ENCODE measurements around the gene PRKCA. TPM values are rescaled to one million over a fixed set of nuclear protein-coding genes. Genes with fewer than 3 reads are reported as not detected.

The PRKCA gene
- total RNA-seq, 3 donors from 2014 or later (not counting 1 experiment from before 2014, with no cell fraction given) = 19.6 to 29.0 (median 20.4) TPM

DNA sequence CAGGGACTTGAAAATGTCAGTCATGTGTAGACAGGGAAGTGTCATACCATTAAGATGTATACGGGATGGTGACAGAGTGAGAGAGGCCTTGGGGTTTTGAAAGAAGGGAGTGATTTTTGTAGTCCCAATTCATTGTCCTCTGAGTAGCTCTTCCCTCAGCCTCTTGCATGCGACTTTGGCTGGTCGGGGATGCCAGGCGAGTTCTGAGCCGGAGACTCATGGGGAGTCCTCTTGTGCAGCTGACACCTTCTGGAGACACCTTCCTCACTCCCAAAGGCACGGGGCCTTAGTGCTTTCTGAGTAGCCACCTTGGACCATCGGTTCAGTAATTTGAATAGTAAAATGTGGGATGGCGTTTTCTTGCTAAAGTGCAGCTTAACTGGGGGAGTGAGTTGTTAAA, 144.7 kb downstream of the PRKCA start:
- Mint-ChIP-seq H3K27ac (peak overlapping the region in 1 of 2 donors; percentile 31), H3K36me3 (no peaks in the 10 kb centered on the region), H3K4me3 (no peak overlapping the region), H3K4me1 (peaks cover 6 to 18% of the 10 kb centered on the region in 2 donors), H3K27me3 (ENCODE audit: low read depth in 2 of 2) (no peaks in the 10 kb centered on the region), H3K9me3 (no peaks in the 10 kb centered on the region)
- TF ChIP-seq, protein P1, sequence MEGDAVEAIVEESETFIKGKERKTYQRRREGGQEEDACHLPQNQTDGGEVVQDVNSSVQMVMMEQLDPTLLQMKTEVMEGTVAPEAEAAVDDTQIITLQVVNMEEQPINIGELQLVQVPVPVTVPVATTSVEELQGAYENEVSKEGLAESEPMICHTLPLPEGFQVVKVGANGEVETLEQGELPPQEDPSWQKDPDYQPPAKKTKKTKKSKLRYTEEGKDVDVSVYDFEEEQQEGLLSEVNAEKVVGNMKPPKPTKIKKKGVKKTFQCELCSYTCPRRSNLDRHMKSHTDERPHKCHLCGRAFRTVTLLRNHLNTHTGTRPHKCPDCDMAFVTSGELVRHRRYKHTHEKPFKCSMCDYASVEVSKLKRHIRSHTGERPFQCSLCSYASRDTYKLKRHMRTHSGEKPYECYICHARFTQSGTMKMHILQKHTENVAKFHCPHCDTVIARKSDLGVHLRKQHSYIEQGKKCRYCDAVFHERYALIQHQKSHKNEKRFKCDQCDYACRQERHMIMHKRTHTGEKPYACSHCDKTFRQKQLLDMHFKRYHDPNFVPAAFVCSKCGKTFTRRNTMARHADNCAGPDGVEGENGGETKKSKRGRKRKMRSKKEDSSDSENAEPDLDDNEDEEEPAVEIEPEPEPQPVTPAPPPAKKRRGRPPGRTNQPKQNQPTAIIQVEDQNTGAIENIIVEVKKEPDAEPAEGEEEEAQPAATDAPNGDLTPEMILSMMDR (IDR thresholded peaks at IDR 0.05) = no peak
- H3K27me3 ChIP-seq (ENCODE audit: control insufficient read depth, insufficient read depth, low read length) = no peaks in the 10 kb centered on the region
- H3K9me3 ChIP-seq (ENCODE audit: control insufficient read depth, insufficient read depth, low read length) = no peaks in the 10 kb centered on the region
- no peaks in the 10 kb centered on the region for H3K36me3 ChIP-seq (ENCODE audit: control insufficient read depth, insufficient read depth, low read length)
- DNase-seq (no peak), ATAC-seq (no peak)
- no peak overlapping the region for H3K27ac ChIP-seq (ENCODE audit: low read length)
- 95% methylated on average over 7 of the region's 8 CpGs for WGBS (ENCODE audit: insufficient coverage)
- H3K4me3 ChIP-seq (ENCODE audit: low read length) = no peak overlapping the region
- intact Hi-C loops (cut with micrococcal nuclease) = no loop called here
- no peaks in the 10 kb centered on the region for H3K4me1 ChIP-seq (ENCODE audit: control insufficient read depth, insufficient read depth, low read length)

DNA sequence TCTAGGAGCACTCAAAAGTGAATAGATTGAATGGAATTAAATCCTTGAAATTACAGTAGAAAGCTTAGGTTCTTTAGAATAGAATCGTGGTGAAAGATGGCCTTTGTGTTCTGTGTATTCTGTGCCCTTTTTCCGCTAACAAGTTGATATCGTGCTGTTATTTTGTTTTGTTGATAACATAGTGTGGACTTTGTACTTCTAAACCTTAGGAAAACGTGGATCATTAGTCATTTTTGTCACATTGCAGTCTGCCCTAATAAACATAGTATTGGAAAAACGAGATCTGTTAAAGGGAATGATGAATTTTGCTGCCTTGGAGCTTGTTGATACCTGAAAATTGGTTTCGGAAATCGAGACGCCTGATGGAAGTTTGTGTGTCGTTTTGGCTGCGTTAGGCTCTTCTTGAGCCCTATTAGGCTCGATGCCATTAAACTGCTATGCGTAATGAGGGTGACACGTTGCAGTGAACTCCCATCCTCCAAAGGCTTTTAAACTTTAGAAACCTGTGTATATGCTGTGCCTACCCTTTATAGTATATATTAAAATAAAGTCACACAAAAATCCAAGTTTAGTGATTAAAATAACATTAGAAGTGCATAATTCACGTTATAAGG, 145.7 kb downstream of the PRKCA start:
- H3K36me3 Mint-ChIP-seq = no peaks in the 10 kb centered on the region
- no peaks in the 10 kb centered on the region for H3K36me3 ChIP-seq (ENCODE audit: control insufficient read depth, insufficient read depth, low read length)
- no peak for ATAC-seq

DNA sequence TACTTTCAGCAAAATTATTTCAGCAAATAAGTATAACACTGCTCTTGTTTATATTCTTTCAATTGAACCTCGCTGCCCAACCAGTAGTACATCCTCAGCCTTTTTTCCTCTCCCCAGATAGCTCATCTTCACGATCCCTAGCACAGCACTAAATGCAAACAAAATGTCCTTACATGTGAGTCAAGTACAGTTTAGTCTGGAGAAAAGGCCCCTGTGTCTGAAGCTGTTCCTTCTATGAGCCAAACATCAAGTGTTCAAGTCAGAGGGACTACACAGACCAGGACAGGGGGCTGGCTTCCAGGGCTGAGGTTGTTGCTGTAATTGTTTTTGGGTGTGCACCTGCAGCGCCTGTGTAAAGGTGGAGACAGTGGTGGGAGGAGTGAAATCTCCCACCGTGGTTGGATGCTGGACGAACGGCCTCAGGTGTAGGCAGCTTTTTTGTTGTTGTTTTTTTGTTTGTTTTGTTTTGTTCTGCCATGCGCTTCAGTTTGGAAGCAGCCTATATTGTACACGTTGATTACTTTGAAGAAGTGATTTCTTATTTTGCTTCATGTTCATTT, 147.1 kb downstream of the PRKCA start:
- Mint-ChIP-seq H3K9me3 (no peaks in the 10 kb centered on the region), H3K27ac (no peak overlapping the region), H3K27me3 (ENCODE audit: low read depth in 2 of 2) (no peaks in the 10 kb centered on the region), H3K4me3 (no peak overlapping the region), H3K4me1 (peaks cover 6 to 18% of the 10 kb centered on the region in 2 donors), H3K36me3 (no peaks in the 10 kb centered on the region)
- Histone ChIP-seq H3K4me1 (ENCODE audit: control insufficient read depth, insufficient read depth, low read length) (no peaks in the 10 kb centered on the region), H3K36me3 (ENCODE audit: control insufficient read depth, insufficient read depth, low read length) (no peaks in the 10 kb centered on the region), H3K4me3 (ENCODE audit: low read length) (no peak overlapping the region), H3K27me3 (ENCODE audit: control insufficient read depth, insufficient read depth, low read length) (no peaks in the 10 kb centered on the region), H3K9me3 (ENCODE audit: control insufficient read depth, insufficient read depth, low read length) (no peaks in the 10 kb centered on the region), H3K27ac (ENCODE audit: low read length) (no peak overlapping the region)
- TF ChIP-seq, protein P1 (IDR thresholded peaks at IDR 0.05) = no peak
- 84% methylated on average over 8 of the region's 8 CpGs for WGBS (ENCODE audit: insufficient coverage)
- intact Hi-C loops (cut with micrococcal nuclease) = no loop called here
- DNase-seq = no peak
- ATAC-seq = no peak

More for the DNA sequence above, 145.7 kb downstream of the PRKCA start:
- H3K27me3 Mint-ChIP-seq (ENCODE audit: low read depth in 2 of 2) = no peaks in the 10 kb centered on the region
- peaks cover 6 to 18% of the 10 kb centered on the region in 2 donors for H3K4me1 Mint-ChIP-seq
- 91% methylated on average over 13 of the region's 14 CpGs for WGBS (ENCODE audit: insufficient coverage)
- no peak overlapping the region for H3K4me3 Mint-ChIP-seq
- intact Hi-C loops (cut with micrococcal nuclease) = no loop called here
- H3K27ac ChIP-seq (ENCODE audit: low read length) = no peak overlapping the region
- no peak overlapping the region for H3K27ac Mint-ChIP-seq
- DNase-seq = no peak
- H3K4me3 ChIP-seq (ENCODE audit: low read length) = no peak overlapping the region
- no peaks in the 10 kb centered on the region for H3K27me3 ChIP-seq (ENCODE audit: control insufficient read depth, insufficient read depth, low read length)
- no peaks in the 10 kb centered on the region for H3K9me3 Mint-ChIP-seq
- TF ChIP-seq, protein P1 (IDR thresholded peaks at IDR 0.05) = no peak
- no peaks in the 10 kb centered on the region for H3K9me3 ChIP-seq (ENCODE audit: control insufficient read depth, insufficient read depth, low read length)
- H3K4me1 ChIP-seq (ENCODE audit: control insufficient read depth, insufficient read depth, low read length) = no peaks in the 10 kb centered on the region
